GM19193 (cell line): Measurements from ENCODE around the gene PEA15.

Experiments
- POLR2A ChIP-seq: IDR thresholded peaks from 4 replicates; pipeline ENCODE4 v1.6.1; 2011; ENCODE audit not compliant: insufficient read depth, insufficient read length; ENCODE audit errors: extremely low read depth

PEA15 gene

DNA sequence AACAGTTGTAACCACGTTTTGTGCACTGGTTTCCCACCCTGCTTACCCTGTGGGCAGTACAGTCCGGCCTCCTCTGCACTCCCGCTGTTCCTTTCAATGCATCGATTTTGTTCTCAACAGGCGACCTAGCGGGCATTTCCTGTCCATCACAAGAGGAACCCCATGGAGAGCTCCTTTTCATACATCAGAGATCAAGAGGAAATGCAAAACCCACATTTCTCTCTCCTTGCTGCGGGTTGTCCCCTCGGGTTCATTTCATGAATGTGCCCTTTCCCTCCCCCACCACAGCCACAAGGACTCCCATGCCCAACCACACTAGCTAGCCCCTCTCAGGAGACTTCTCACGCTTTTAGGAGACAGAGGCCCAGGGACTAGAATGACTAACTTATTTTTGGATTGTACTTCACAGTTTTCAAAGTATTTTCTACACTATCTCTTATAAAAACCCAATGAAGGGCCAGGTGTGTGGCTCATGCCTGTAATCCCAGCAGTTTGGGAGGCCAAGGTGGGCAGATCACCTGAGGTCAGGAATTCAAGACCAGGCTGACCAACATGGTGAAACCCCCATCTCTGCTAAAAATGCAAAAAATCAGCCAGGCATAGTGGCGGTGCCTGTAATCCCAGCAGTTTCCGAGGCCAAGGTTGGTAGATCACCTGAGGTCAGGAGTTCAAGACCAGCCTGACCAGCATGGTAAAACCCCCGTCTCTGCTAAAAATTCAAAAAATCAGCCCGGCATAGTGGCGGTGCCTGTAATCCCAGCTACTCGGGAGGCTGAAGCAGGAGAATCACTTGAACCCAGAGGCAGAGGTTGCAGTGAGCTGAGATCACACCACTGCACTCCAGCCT, 35.4 kb upstream of the PEA15 start:
- no peak for TF ChIP-seq POLR2A

GRCh38 chr1:160171354-160171753, 33.8 kb upstream of the PEA15 start:
- no peak for TF ChIP-seq POLR2A

GRCh38 chr1:160171980-160172379, 33.2 kb upstream of the PEA15 start:
- TF ChIP-seq POLR2A: no peak

DNA sequence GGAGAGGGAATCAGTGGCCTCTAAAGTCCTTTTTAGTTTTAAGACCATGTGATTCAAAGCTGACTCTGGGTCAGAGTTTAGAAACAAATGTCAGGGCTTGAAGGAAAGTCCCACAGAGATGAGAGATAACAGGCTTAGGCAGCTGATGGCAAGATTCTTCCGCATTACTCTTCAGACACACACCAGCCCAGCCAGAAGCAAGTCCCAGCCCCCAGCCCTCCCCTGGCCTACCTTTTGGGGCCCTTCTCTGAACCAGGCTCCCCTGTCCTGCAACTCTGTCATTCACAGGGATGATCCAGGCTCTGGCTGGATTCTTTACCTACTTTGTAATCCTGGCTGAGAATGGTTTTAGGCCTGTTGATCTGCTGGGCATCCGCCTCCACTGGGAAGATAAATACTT, 28.0 kb upstream of the PEA15 start:
- TF ChIP-seq POLR2A: no peak

DNA sequence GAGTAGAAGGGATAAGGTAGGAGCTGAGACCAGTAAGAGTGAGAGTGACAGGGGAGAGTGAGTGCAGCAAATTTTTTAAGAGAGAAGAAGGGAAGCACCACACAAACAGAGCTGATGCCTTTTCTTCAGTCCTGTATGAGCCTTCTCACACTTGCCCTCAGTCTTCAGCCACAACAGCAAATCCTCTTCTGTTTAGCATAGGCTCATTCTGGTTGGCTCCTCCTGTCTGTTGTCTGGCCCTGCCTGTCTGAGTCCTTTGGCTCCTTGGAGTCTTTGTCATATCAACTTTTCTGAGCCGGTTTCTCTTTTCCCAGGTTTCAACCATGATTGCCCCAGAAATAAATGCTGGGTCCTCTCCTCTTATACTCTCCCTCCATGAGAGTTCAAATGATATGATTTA, 27.5 kb upstream of the PEA15 start:
- TF ChIP-seq POLR2A: no peak

DNA sequence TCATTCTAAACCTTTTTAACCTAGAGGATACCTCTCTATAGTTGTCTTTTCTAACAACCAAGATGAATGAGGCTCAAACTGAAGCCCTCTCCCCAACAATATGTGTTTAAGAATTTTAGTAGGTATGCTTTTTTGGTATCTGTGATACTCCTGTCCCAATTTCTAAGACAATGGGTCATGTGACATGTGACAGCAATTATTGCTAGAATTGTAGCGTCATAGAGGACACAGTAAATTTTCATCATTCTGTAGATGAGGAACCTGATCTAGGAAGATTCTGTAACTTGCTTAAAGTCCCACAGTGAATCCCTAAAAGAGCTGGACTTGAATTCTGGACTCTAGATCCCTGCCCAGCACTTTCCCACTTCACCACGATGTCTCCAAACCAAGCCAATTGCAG, 26.5 kb upstream of the PEA15 start:
- no peak for TF ChIP-seq POLR2A

GRCh38 chr1:160179336-160179735, 25.8 kb upstream of the PEA15 start:
- no peak for TF ChIP-seq POLR2A

DNA sequence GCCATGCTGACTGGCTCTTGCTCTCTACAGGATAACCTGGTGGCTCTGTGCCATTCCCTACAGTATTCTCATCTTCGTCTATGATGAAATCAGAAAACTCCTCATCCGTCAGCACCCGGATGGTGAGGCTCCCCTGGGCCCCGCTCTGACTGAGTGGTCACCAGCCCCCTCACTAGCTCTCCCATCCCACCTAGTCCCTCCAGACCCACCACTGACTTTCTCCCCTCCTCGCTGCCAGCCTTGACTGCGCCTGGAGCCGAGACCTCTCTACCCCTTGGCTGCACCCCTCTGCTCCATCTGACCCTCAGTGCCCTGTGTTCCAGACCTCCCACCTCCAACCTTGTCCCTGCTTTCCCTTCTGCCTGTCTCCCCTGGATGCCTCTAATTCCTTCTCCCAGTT, 18.9 kb upstream of the PEA15 start:
- no peak for TF ChIP-seq POLR2A

DNA sequence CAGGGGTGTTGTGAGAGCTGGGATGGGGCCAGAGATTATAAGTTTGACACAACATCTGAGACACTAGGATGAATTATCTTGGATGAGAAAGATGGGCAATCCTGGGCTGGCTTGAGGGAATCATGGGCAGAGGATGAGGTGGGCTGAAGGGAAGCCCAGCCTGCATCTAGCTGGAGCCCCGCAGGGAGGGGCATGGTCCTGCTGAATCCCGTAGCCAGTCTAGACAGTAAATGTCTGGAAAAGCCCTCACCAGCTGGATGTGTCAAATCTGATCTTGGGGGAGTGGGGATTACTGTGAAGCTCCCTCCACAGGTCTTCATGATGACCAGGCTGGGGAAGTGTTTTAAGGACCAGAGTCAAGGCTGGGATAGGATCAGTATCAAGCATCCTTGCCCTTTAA, 18.5 kb upstream of the PEA15 start:
- TF ChIP-seq POLR2A: no peak

DNA sequence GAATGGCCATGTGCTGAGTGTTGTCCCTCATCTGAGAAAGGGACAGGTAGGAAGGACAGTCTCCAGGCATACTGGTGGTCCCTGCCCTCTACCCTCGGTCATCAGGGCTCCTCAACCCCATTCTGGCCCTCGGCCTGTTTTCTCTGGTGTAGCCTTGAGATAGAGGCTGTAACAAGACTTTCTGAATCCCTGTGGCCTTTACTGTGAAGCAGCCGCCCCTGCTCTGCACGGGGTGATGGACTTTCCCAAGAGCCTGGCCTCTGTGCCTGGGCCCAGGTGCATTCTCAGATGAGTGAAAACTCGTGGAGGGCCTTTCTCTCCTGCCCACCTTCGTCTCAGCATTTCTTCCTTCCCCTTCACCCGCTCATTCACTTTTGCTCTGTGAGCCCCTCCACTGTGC, 17.8 kb upstream of the PEA15 start:
- no peak for TF ChIP-seq POLR2A

GRCh38 chr1:160188341-160188740, 16.8 kb upstream of the PEA15 start:
- TF ChIP-seq POLR2A: no peak

DNA sequence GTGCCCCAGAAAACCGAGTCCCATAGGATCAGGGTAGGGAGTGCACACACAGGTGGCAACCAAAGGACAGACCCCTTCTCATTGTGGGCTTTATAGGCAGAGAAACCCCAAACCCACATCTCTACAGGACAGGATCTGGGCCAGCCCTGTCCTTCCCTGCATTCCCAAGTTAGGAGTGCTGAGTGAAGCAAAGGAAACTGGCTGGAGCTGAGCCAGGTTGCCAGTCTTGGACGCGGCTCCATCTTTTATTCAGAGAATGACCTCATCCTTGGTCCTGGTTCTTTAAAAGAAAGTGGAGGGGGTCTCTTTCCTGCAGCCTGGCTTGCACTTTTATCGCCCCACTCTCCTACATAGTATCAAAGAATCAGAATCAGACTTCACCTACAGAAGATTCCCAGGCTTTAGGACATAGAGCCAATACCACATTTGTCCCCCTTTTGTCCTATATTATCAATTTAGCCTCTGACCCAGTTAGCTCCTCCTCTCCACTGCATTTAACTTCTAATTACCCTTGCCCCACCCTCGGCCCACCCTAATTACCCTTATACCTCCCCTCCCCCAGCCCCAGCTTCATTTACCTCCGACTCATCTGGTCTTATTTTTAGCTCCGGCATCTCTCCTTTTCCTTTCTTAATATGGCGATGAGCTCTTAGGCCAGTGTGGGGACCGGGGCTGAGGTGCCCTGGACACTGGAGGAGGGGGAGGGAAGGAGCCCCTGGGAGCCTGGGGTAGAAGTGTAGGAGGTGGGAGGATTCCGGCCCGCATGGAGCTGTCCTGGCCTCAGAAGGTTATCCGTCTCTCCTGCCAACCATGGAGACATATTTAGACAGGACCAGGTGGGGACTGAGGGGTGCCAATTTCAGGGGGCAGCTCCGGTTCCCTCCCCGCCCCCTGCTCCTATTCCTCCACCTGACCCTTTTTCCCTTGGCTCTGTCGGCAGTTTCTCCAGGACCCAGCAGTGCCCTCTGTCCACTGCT, 15.2 kb upstream of the PEA15 start, which contains the start of gene CASQ1:
Gene CASQ1 (plus strand): TSS at position 927 of the 977 bp plus-strand sequence. CDS start 177 bp downstream, outside the sequence.
- no peak for TF ChIP-seq POLR2A

DNA sequence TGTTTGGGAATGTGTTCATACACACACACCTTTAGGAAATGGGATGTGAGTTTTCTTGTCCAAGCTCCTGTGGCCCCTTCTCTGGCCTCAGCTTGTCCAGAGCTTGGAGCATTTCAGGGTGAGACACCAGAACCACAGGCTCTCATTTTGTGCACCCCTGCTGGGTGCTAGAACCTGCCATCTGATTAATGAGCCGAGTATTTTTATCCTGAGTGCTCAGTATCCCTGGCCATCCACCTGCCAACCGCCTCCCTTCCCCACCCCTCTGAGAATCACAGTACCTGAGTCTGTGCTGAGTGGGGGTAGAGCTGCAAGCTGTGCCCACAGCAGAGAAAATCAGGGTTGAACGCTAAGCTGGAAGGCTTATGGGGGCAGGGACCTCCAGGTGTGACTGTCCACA, 13.4 kb upstream of the PEA15 start:
- no peak for TF ChIP-seq POLR2A

DNA sequence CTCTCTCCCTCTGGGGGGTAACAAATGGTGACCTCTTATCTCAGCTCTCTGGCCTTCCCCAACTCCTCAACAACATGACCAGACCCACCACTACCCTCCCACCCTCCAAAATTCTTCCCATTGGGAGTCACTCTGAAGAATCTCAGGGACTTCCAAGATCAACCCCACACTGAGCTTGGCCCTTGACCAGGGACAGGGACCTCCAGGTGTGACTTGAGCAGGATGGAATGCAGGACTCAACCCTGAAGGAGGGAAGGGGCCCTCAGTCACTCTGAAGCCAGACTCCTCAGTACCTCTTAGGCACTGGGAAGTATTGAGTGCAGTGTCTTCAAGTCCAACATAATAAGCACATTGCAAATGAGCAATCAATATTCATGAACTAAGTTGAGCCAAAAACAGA, 12.9 kb upstream of the PEA15 start:
- TF ChIP-seq POLR2A: no peak

- no peak for TF ChIP-seq POLR2A
Measured at GRCh38 chr1:160193091-160193819, 11.9 kb upstream of the PEA15 start.
